K562 (cell line): ENCODE results near the gene YBX2. TPM values are rescaled to one million over a fixed set of nuclear protein-coding genes. Genes with fewer than 3 reads are reported as not detected.

Experiments used
- EP400 ChIP-seq: fragments of 450-650 bp; IDR thresholded peaks from 2 replicates; pipeline ENCODE4 v1.6.1; 2017; ENCODE audit warnings: antibody characterized with exemption, mild to moderate bottlenecking, moderate library complexity
- FOXP1 ChIP-seq: sonication (generic); formaldehyde crosslinking; IDR thresholded peaks from 2 replicates; pipeline ENCODE4 v1.8.0; 2022; ENCODE audit warnings: mild to moderate bottlenecking, missing genetic modification reagents
- ID3 ChIP-seq, 2 experiments: fragments of 250-450 bp in 1 of 2; fragments of 450-650 bp in 1 of 2; sonication (Bioruptor Pico) in 1 of 2; IDR thresholded peaks; 2 replicates each; pipeline versions ENCODE4 v1.6.1 to v1.8.0; 2016 to 2021; ENCODE audit warnings: mild to moderate bottlenecking in 2 of 2, moderate library complexity in 2 of 2, missing compliant biosample characterization in 1 of 2, missing genetic modification characterization in 1 of 2
- JUN ChIP-seq, 2 experiments: sonication (generic) in 1 of 2; formaldehyde crosslinking in 1 of 2; IDR thresholded peaks; 2 replicates each; pipeline versions ENCODE4 v1.6.1 to v1.8.0; 2012 to 2022; ENCODE audit warnings: borderline replicate concordance in 2 of 2, mild to moderate bottlenecking in 2 of 2, improper control_type of control experiment in 1 of 2, low read depth in 1 of 2, low read length in 1 of 2, missing genetic modification reagents in 1 of 2
- KAT7 ChIP-seq: sonication (generic); formaldehyde crosslinking; IDR thresholded peaks from 2 replicates; pipeline ENCODE4 v1.8.0; 2022; ENCODE audit warnings: missing genetic modification reagents, mild to moderate bottlenecking, borderline replicate concordance
- KDM5B ChIP-seq: fragments of 200-600 bp; sonication (generic); IDR thresholded peaks from 2 replicates; pipeline ENCODE4 v1.6.1; 2012; ENCODE audit warnings: low read depth, mild to moderate bottlenecking, moderate library complexity, low read length, control low read depth, inconsistent platforms; ENCODE audit not compliant: insufficient replicate concordance
- PRDM10 ChIP-seq: fragments of 450-650 bp; IDR thresholded peaks from 2 replicates; pipeline ENCODE4 v1.6.1; 2018; ENCODE audit not compliant: partially characterized antibody
- STAG1 ChIP-seq: sonication (generic); formaldehyde crosslinking; IDR thresholded peaks from 2 replicates; pipeline ENCODE4 v1.5.0; 2020; ENCODE audit warnings: missing genetic modification reagents, borderline replicate concordance
- TFE3 ChIP-seq: fragments of 450-650 bp; formaldehyde crosslinking; IDR thresholded peaks from 2 replicates; pipeline ENCODE4 v1.4.0; 2020; ENCODE audit warnings: mild to moderate bottlenecking, mixed read lengths
- YY1 ChIP-seq, 3 experiments: IDR thresholded peaks; 2 replicates each; pipeline ENCODE4 v1.6.1; 2011; ENCODE audit warnings: low read length in 2 of 3, mild to moderate bottlenecking in 2 of 3, moderate library complexity in 2 of 3, borderline replicate concordance in 1 of 3, control low read depth in 1 of 3, low read depth in 1 of 3; ENCODE audit not compliant: insufficient read depth in 3 of 3, insufficient replicate concordance in 2 of 3, control insufficient read depth in 1 of 3, insufficient read length in 1 of 3; ENCODE audit errors: extremely low read depth in 1 of 3
- ZFP91 ChIP-seq: sonication (generic); formaldehyde crosslinking; IDR thresholded peaks from 2 replicates; pipeline ENCODE4 v1.8.0; 2022; ENCODE audit warnings: mild to moderate bottlenecking, missing genetic modification reagents
- ZNF232 ChIP-seq: sonication (generic); formaldehyde crosslinking; IDR thresholded peaks from 2 replicates; pipeline ENCODE4 v1.8.0; 2022; ENCODE audit warnings: mild to moderate bottlenecking, missing genetic modification reagents
- ZSCAN29 ChIP-seq: fragments of 450-650 bp; IDR thresholded peaks from 2 replicates; pipeline ENCODE4 v1.6.1; 2017
- polyA plus RNA-seq, 8 experiments: library from polyadenylated mRNA; depleted of rRNA in 4 of 8; stranded (reverse) in 5 of 8; unstranded in 3 of 8; fragments of >200 nt; fragmentation: Nextera tagmentation in 2 of 8; fragmentation: Illumina TruSeq in 1 of 8; extraction: Ambion mirVana in 2 of 8; extraction: Trizol in 1 of 8; gene quantifications; 2 replicates each; pipeline versions ENCODE4 v1.2.1 to v1.2.3, GENCODE V29; 2011 to 2014; ENCODE audit warnings: inconsistent platforms in 1 of 8, missing spikeins in 1 of 8
- total RNA-seq, 7 experiments: library from RNA; depleted of rRNA in 6 of 7; stranded (reverse); fragments of >200 nt in 6 of 7; fragmentation: Illumina TruSeq in 2 of 7; extraction: Trizol in 2 of 7; gene quantifications; 2 replicates each; pipeline versions ENCODE4 v1.2.1 to v1.2.3, GENCODE V29; 2011 to 2021; ENCODE audit warnings: low replicate concordance in 1 of 7

YBX2 gene
- total and polyA plus RNA-seq, 9 of the 15 experiments (the other 6 are each of a cell fraction or from before 2014, with no cell fraction given) = 0.03 to 0.59 (median 0.27) TPM; not detected in 6

- TF ChIP-seq YY1 (IDR thresholded peaks at IDR 0.05; ENCODE audit: borderline replicate concordance in 1 of 3, control insufficient read depth in 1 of 3, extremely low read depth in 1 of 3, insufficient read depth in 3 of 3, insufficient read length in 1 of 3, insufficient replicate concordance in 2 of 3, low read depth in 1 of 3, low read length in 2 of 3) (peak in 1 of 3 experiments; percentile 12), JUN (IDR thresholded peaks at IDR 0.05; ENCODE audit: borderline replicate concordance, low read depth, low read length) (no peak), JUN (CRISPR knock-in tag; IDR thresholded peaks at IDR 0.05; ENCODE audit: borderline replicate concordance) (peak; percentile 70), KAT7 (no peak; the same call in 1 of the 2 replicates), ZSCAN29 (peak; percentile 58; the same call in 1 of the 2 replicates), STAG1 (CRISPR knock-in tag) (peak; percentile 72; the same call in 1 of the 2 replicates), KDM5B (peak; percentile 56), PRDM10 (peak; percentile 41), FOXP1 (CRISPR knock-in tag) (peak; percentile 80), EP400 (peak; percentile 72), TFE3 (CRISPR knock-in tag) (no peak), ZNF232 (CRISPR knock-in tag) (peak; percentile 46), ZFP91 (CRISPR knock-in tag) (0 out of 2 replicates have a peak, but pooled peaks have one; percentile 23), ID3 (CRISPR knock-in tag; IDR thresholded peaks at IDR 0.05) (no peak), ID3 (tag; IDR thresholded peaks at IDR 0.05) (0 out of 2 replicates have a peak, but pooled peaks have one; percentile 27)
Observed at GRCh38 chr17:7280519-7281073, 13.8 kb downstream of the YBX2 start (continued).
